GM19099 (cell line): Measurements from ENCODE around the gene PLK3.

Experiments used
- POLR2A ChIP-seq: IDR thresholded peaks from 3 replicates; pipeline ENCODE4 v1.6.1; 2011; ENCODE audit warnings: low read depth; ENCODE audit not compliant: insufficient read length; ENCODE audit errors: extremely low read depth

PLK3 gene

GRCh38 chr1:44812822-44813543, 12.8 kb downstream of the PLK3 start:
- no peak for TF ChIP-seq POLR2A

GRCh38 chr1:44817307-44817706, 17.1 kb downstream of the PLK3 start:
- TF ChIP-seq POLR2A: no peak

GRCh38 chr1:44817771-44818495, 17.8 kb downstream of the PLK3 start:
- no peak for TF ChIP-seq POLR2A

GRCh38 chr1:44819196-44819607, 19.0 kb downstream of the PLK3 start:
- no peak for TF ChIP-seq POLR2A

GRCh38 chr1:44819608-44820327, 19.6 kb downstream of the PLK3 start:
- TF ChIP-seq POLR2A: peak; percentile 100

GRCh38 chr1:44820328-44821239, 20.4 kb downstream of the PLK3 start:
- TF ChIP-seq POLR2A: no peak

- TF ChIP-seq POLR2A: no peak
Observed at GRCh38 chr1:44821240-44821715, 21.1 kb downstream of the PLK3 start.

GRCh38 chr1:44822131-44822701, 22.0 kb downstream of the PLK3 start:
- no peak for TF ChIP-seq POLR2A

GRCh38 chr1:44822981-44823451, 22.8 kb downstream of the PLK3 start:
- TF ChIP-seq POLR2A: no peak

- no peak for TF ChIP-seq POLR2A
Observed at GRCh38 chr1:44826375-44827196, 26.4 kb downstream of the PLK3 start.

- no peak for TF ChIP-seq POLR2A
Observed at GRCh38 chr1:44827197-44828002, 27.2 kb downstream of the PLK3 start.

GRCh38 chr1:44828003-44828651, 27.9 kb downstream of the PLK3 start:
- no peak for TF ChIP-seq POLR2A
